Subcutaneous abdominal adipose tissue (tissue), 5 donors: ENCODE data around the gene ACOT13.
"Not testable (repeated sequence)": the region's sequence is repeated elsewhere in the genome, so short reads cannot be mapped to it uniquely, and the experiment has no call there.

Experiments
- H3K27ac ChIP-seq: one replicate; pipeline ENCODE4 v1.7.0; 2013; ENCODE audit warnings: low read depth, mild to moderate bottlenecking, inconsistent platforms, low read length, moderate library complexity
- H3K27me3 ChIP-seq, 5 donors: one replicate each; pipeline ENCODE4 v1.7.0; 2013; ENCODE audit warnings: low read length in 5 of 5, inconsistent platforms in 1 of 5; ENCODE audit not compliant: control insufficient read depth in 5 of 5, insufficient read depth in 4 of 5
- H3K36me3 ChIP-seq, 5 donors: one replicate each; pipeline ENCODE4 v1.7.0; 2013; ENCODE audit warnings: low read length in 5 of 5; ENCODE audit not compliant: control insufficient read depth in 5 of 5, insufficient read depth in 5 of 5
- H3K4me1 ChIP-seq, 5 donors: one replicate each; pipeline ENCODE4 v1.7.0; 2013; ENCODE audit warnings: low read length in 5 of 5, mild to moderate bottlenecking in 3 of 5, moderate library complexity in 1 of 5; ENCODE audit not compliant: control insufficient read depth in 5 of 5, insufficient read depth in 5 of 5
- H3K4me3 ChIP-seq, 5 donors: one replicate each; pipeline ENCODE4 v1.7.0; 2013; ENCODE audit warnings: low read length in 5 of 5, low read depth in 1 of 5
- H3K9ac ChIP-seq, 5 donors: one replicate each; pipeline ENCODE4 v1.7.0; 2013; ENCODE audit warnings: low read length in 5 of 5, mild to moderate bottlenecking in 4 of 5, moderate library complexity in 3 of 5
- H3K9me3 ChIP-seq, 5 donors: one replicate each; pipeline ENCODE4 v1.7.0; 2013; ENCODE audit warnings: low read length in 5 of 5; ENCODE audit not compliant: control insufficient read depth in 5 of 5
- donor health status: healthy.
- donor health status: healthy.
- donor health status: healthy.
- donor health status: healthy.
- donor health status: healthy.

The ACOT13 gene

GRCh38 chr6:24689964-24690363 lies 23.1 kb downstream of the ACOT13 start:
- Histone ChIP-seq H3K9ac (peak overlapping the region in 1 of 5 donors; percentile 1), H3K27ac (peak overlapping the region; percentile 73), H3K36me3 (peaks cover 0 to 2% (median 0%) of the 10 kb centered on the region in 5 donors), H3K4me3 (no peak overlapping the region), H3K27me3 (no peaks in the 10 kb centered on the region), H3K4me1 (peaks cover 4 to 34% (median 23%) of the 10 kb centered on the region in 5 donors), H3K9me3 (no peaks in the 10 kb centered on the region)

GRCh38 chr6:24690593-24690992 lies 23.7 kb downstream of the ACOT13 start:
- no peaks in the 10 kb centered on the region for H3K9me3 ChIP-seq
- H3K4me1 ChIP-seq: peaks cover 4 to 40% (median 23%) of the 10 kb centered on the region in 5 donors
- H3K27me3 ChIP-seq: no peaks in the 10 kb centered on the region
- no peak overlapping the region for H3K4me3 ChIP-seq
- peak overlapping the region; percentile 73 for H3K27ac ChIP-seq
- no peak overlapping the region for H3K9ac ChIP-seq
- H3K36me3 ChIP-seq: peaks cover 0 to 2% (median 0%) of the 10 kb centered on the region in 5 donors

GRCh38 chr6:24691550-24691949 lies 24.7 kb downstream of the ACOT13 start:
- Histone ChIP-seq H3K9me3 (no peaks in the 10 kb centered on the region), H3K27ac (peak overlapping the region; percentile 73), H3K4me1 (peaks cover 4 to 40% (median 23%) of the 10 kb centered on the region in 5 donors), H3K36me3 (no peaks in the 10 kb centered on the region), H3K4me3 (no peak overlapping the region), H3K27me3 (no peaks in the 10 kb centered on the region), H3K9ac (peak overlapping the region in 1 of 5 donors; percentile 1)

GRCh38 chr6:24692003-24692402 lies 25.1 kb downstream of the ACOT13 start:
- Histone ChIP-seq H3K36me3 (no peaks in the 10 kb centered on the region), H3K4me1 (peaks cover 4 to 40% (median 23%) of the 10 kb centered on the region in 5 donors), H3K4me3 (no peak overlapping the region), H3K9me3 (no peaks in the 10 kb centered on the region), H3K27me3 (no peaks in the 10 kb centered on the region), H3K9ac (peak overlapping the region in 2 of 5 donors; percentile 9 to 13), H3K27ac (peak overlapping the region; percentile 73)

- no peaks in the 10 kb centered on the region for H3K27me3 ChIP-seq
Observed at GRCh38 chr6:24692415-24692814, 25.5 kb downstream of the ACOT13 start.

GRCh38 chr6:24692848-24693592 lies 26.1 kb downstream of the ACOT13 start:
- Histone ChIP-seq H3K9me3 (no peaks in the 10 kb centered on the region), H3K4me1 (peaks cover 4 to 40% (median 23%) of the 10 kb centered on the region in 5 donors), H3K9ac (peak overlapping the region in 2 of 5 donors; percentile 14 to 52), H3K27ac (peak overlapping the region; percentile 73), H3K27me3 (no peaks in the 10 kb centered on the region), H3K36me3 (no peaks in the 10 kb centered on the region), H3K4me3 (no peak overlapping the region)

More at GRCh38 chr6:24692415-24692814, 25.5 kb downstream of the ACOT13 start:
- no peaks in the 10 kb centered on the region for H3K36me3 ChIP-seq
- peaks cover 4 to 40% (median 23%) of the 10 kb centered on the region in 5 donors for H3K4me1 ChIP-seq
- H3K9ac ChIP-seq: peak overlapping the region in 2 of 5 donors; percentile 14 to 52
- no peak overlapping the region for H3K4me3 ChIP-seq
- no peaks in the 10 kb centered on the region for H3K9me3 ChIP-seq
- peak overlapping the region; percentile 73 for H3K27ac ChIP-seq

GRCh38 chr6:24694198-24694597 lies 27.3 kb downstream of the ACOT13 start:
- Histone ChIP-seq H3K9ac (peak overlapping the region in 1 of 5 donors; percentile 62), H3K27me3 (no peaks in the 10 kb centered on the region), H3K9me3 (no peaks in the 10 kb centered on the region), H3K36me3 (peaks cover 0 to 5% (median 0%) of the 10 kb centered on the region in 5 donors), H3K4me1 (peaks cover 4 to 40% (median 23%) of the 10 kb centered on the region in 5 donors), H3K4me3 (no peak overlapping the region), H3K27ac (peak overlapping the region; percentile 73)

- H3K9me3 ChIP-seq, H3K36me3 ChIP-seq, H3K9ac ChIP-seq, H3K4me3 ChIP-seq, H3K27me3 ChIP-seq: not testable (repeated sequence)
- H3K4me1 ChIP-seq: peaks cover 4 to 31% (median 16%) of the 10 kb centered on the region in 5 donors
- H3K27ac ChIP-seq: peak overlapping the region; percentile 73
Observed at GRCh38 chr6:24695635-24696034, 28.8 kb downstream of the ACOT13 start.

GRCh38 chr6:24696097-24696496 lies 29.2 kb downstream of the ACOT13 start:
- Histone ChIP-seq H3K9me3 (no peaks in the 10 kb centered on the region), H3K36me3 (peaks cover 0 to 5% (median 2%) of the 10 kb centered on the region in 5 donors), H3K9ac (no peak overlapping the region), H3K27me3 (no peaks in the 10 kb centered on the region), H3K4me1 (peaks cover 4 to 29% (median 15%) of the 10 kb centered on the region in 5 donors), H3K4me3 (no peak overlapping the region), H3K27ac (no peak overlapping the region)

- no peak overlapping the region for H3K4me3 ChIP-seq
- H3K9me3 ChIP-seq: no peaks in the 10 kb centered on the region
- H3K36me3 ChIP-seq: peaks cover 12 to 37% (median 24%) of the 10 kb centered on the region in 5 donors
- H3K4me1 ChIP-seq: peaks cover 0 to 12% (median 4%) of the 10 kb centered on the region in 5 donors
- H3K27ac ChIP-seq: peak overlapping the region; percentile 17
- no peaks in the 10 kb centered on the region for H3K27me3 ChIP-seq
- H3K9ac ChIP-seq: no peak overlapping the region
Observed at GRCh38 chr6:24699521-24700359, 32.9 kb downstream of the ACOT13 start.
